ENCODE results near the gene CABYR. TPM values are rescaled to one million over a fixed set of nuclear protein-coding genes. Genes with fewer than 3 reads are reported as not detected.

The CABYR gene
- polyA plus RNA-seq, 2 donors, result 0.67 to 0.92 TPM

GRCh38 chr18:24187049-24187448, 48.2 kb downstream of the CABYR start:
- Histone ChIP-seq H3K9me3 (ENCODE audit: control insufficient read depth in 2 of 2, insufficient read depth in 1 of 2, low read depth in 1 of 2, low read length in 1 of 2) (no peaks in the 10 kb centered on the region), H3K27ac (ENCODE audit: low read depth in 2 of 2, low read length in 1 of 2) (no peak overlapping the region), H3K4me1 (ENCODE audit: control insufficient read depth in 2 of 2, insufficient read depth in 2 of 2, low read length in 1 of 2) (no peaks in the 10 kb centered on the region), H3K27me3 (ENCODE audit: control insufficient read depth in 1 of 2, insufficient read depth in 2 of 2, low read length in 2 of 2) (no peaks in the 10 kb centered on the region), H3K36me3 (ENCODE audit: control insufficient read depth in 2 of 2, insufficient read depth in 2 of 2, low read length in 1 of 2) (no peaks in the 10 kb centered on the region), H3K4me3 (ENCODE audit: low read depth in 1 of 2, low read length in 2 of 2) (no peak overlapping the region)
- 84 to 87% methylated on average over 5 of the region's 5 CpGs for WGBS, 2 donors

GRCh38 chr18:24187689-24188088, 48.8 kb downstream of the CABYR start:
- Histone ChIP-seq H3K36me3 (ENCODE audit: control insufficient read depth in 2 of 2, insufficient read depth in 2 of 2, low read length in 1 of 2) (no peaks in the 10 kb centered on the region), H3K9me3 (ENCODE audit: control insufficient read depth in 2 of 2, insufficient read depth in 1 of 2, low read depth in 1 of 2, low read length in 1 of 2) (no peaks in the 10 kb centered on the region), H3K27me3 (ENCODE audit: control insufficient read depth in 1 of 2, insufficient read depth in 2 of 2, low read length in 2 of 2) (no peaks in the 10 kb centered on the region), H3K27ac (ENCODE audit: low read depth in 2 of 2, low read length in 1 of 2) (no peak overlapping the region), H3K4me3 (ENCODE audit: low read depth in 1 of 2, low read length in 2 of 2) (no peak overlapping the region), H3K4me1 (ENCODE audit: control insufficient read depth in 2 of 2, insufficient read depth in 2 of 2, low read length in 1 of 2) (no peaks in the 10 kb centered on the region)
- 76 to 84% methylated on average over 1 of the region's 1 CpG for WGBS, 2 donors

GRCh38 chr18:24188120-24188519, 49.3 kb downstream of the CABYR start:
- H3K4me1 ChIP-seq (ENCODE audit: control insufficient read depth in 2 of 2, insufficient read depth in 2 of 2, low read length in 1 of 2), result no peaks in the 10 kb centered on the region
- no peaks in the 10 kb centered on the region for H3K27me3 ChIP-seq (ENCODE audit: control insufficient read depth in 1 of 2, insufficient read depth in 2 of 2, low read length in 2 of 2)
- H3K4me3 ChIP-seq (ENCODE audit: low read depth in 1 of 2, low read length in 2 of 2), result no peak overlapping the region
- no peaks in the 10 kb centered on the region for H3K9me3 ChIP-seq (ENCODE audit: control insufficient read depth in 2 of 2, insufficient read depth in 1 of 2, low read depth in 1 of 2, low read length in 1 of 2)
- no peaks in the 10 kb centered on the region for H3K36me3 ChIP-seq (ENCODE audit: control insufficient read depth in 2 of 2, insufficient read depth in 2 of 2, low read length in 1 of 2)
- WGBS, 2 donors, result 74 to 79% methylated on average over 5 of the region's 5 CpGs
- H3K27ac ChIP-seq (ENCODE audit: low read depth in 2 of 2, low read length in 1 of 2), result no peak overlapping the region

- H3K4me1 ChIP-seq (ENCODE audit: control insufficient read depth in 2 of 2, insufficient read depth in 2 of 2, low read length in 1 of 2), result no peaks in the 10 kb centered on the region
- H3K4me3 ChIP-seq (ENCODE audit: low read depth in 1 of 2, low read length in 2 of 2), result no peak overlapping the region
- H3K9me3 ChIP-seq (ENCODE audit: control insufficient read depth in 2 of 2, insufficient read depth in 1 of 2, low read depth in 1 of 2, low read length in 1 of 2), result no peaks in the 10 kb centered on the region
- 66 to 84% methylated on average over 6 of the region's 6 CpGs for WGBS, 2 donors
- no peaks in the 10 kb centered on the region for H3K36me3 ChIP-seq (ENCODE audit: control insufficient read depth in 2 of 2, insufficient read depth in 2 of 2, low read length in 1 of 2)
- H3K27ac ChIP-seq (ENCODE audit: low read depth in 2 of 2, low read length in 1 of 2), result no peak overlapping the region
- no peaks in the 10 kb centered on the region for H3K27me3 ChIP-seq (ENCODE audit: control insufficient read depth in 1 of 2, insufficient read depth in 2 of 2, low read length in 2 of 2)
Observed at GRCh38 chr18:24189007-24189528, 50.2 kb downstream of the CABYR start.

GRCh38 chr18:24189664-24190346, 50.9 kb downstream of the CABYR start:
- Histone ChIP-seq H3K36me3 (ENCODE audit: control insufficient read depth in 2 of 2, insufficient read depth in 2 of 2, low read length in 1 of 2) (no peaks in the 10 kb centered on the region), H3K27ac (ENCODE audit: low read depth in 2 of 2, low read length in 1 of 2) (no peak overlapping the region), H3K4me3 (ENCODE audit: low read depth in 1 of 2, low read length in 2 of 2) (no peak overlapping the region), H3K4me1 (ENCODE audit: control insufficient read depth in 2 of 2, insufficient read depth in 2 of 2, low read length in 1 of 2) (no peaks in the 10 kb centered on the region), H3K9me3 (ENCODE audit: control insufficient read depth in 2 of 2, insufficient read depth in 1 of 2, low read depth in 1 of 2, low read length in 1 of 2) (no peaks in the 10 kb centered on the region), H3K27me3 (ENCODE audit: control insufficient read depth in 1 of 2, insufficient read depth in 2 of 2, low read length in 2 of 2) (no peaks in the 10 kb centered on the region)
- 91 to 93% methylated on average over 15 of the region's 15 CpGs for WGBS, 2 donors

- H3K4me1 ChIP-seq (ENCODE audit: control insufficient read depth in 2 of 2, insufficient read depth in 2 of 2, low read length in 1 of 2), result no peaks in the 10 kb centered on the region
- no peak overlapping the region for H3K4me3 ChIP-seq (ENCODE audit: low read depth in 1 of 2, low read length in 2 of 2)
- H3K27ac ChIP-seq (ENCODE audit: low read depth in 2 of 2, low read length in 1 of 2), result no peak overlapping the region
- no peaks in the 10 kb centered on the region for H3K9me3 ChIP-seq (ENCODE audit: control insufficient read depth in 2 of 2, insufficient read depth in 1 of 2, low read depth in 1 of 2, low read length in 1 of 2)
- no peaks in the 10 kb centered on the region for H3K27me3 ChIP-seq (ENCODE audit: control insufficient read depth in 1 of 2, insufficient read depth in 2 of 2, low read length in 2 of 2)
- 73 to 81% methylated on average over 2 of the region's 2 CpGs for WGBS, 2 donors
- no peaks in the 10 kb centered on the region for H3K36me3 ChIP-seq (ENCODE audit: control insufficient read depth in 2 of 2, insufficient read depth in 2 of 2, low read length in 1 of 2)
Observed at GRCh38 chr18:24190590-24190989, 51.7 kb downstream of the CABYR start.

GRCh38 chr18:24195296-24196053, 56.6 kb downstream of the CABYR start:
- H3K27ac ChIP-seq (ENCODE audit: low read depth in 2 of 2, low read length in 1 of 2), result no peak overlapping the region
- no peaks in the 10 kb centered on the region for H3K9me3 ChIP-seq (ENCODE audit: control insufficient read depth in 2 of 2, insufficient read depth in 1 of 2, low read depth in 1 of 2, low read length in 1 of 2)
- H3K36me3 ChIP-seq (ENCODE audit: control insufficient read depth in 2 of 2, insufficient read depth in 2 of 2, low read length in 1 of 2), result no peaks in the 10 kb centered on the region
- H3K27me3 ChIP-seq (ENCODE audit: control insufficient read depth in 1 of 2, insufficient read depth in 2 of 2, low read length in 2 of 2), result no peaks in the 10 kb centered on the region
- no peaks in the 10 kb centered on the region for H3K4me1 ChIP-seq (ENCODE audit: control insufficient read depth in 2 of 2, insufficient read depth in 2 of 2, low read length in 1 of 2)
- H3K4me3 ChIP-seq (ENCODE audit: low read depth in 1 of 2, low read length in 2 of 2), result no peak overlapping the region
- WGBS, 2 donors, result 89 to 91% methylated on average over 9 of the region's 9 CpGs

GRCh38 chr18:24196764-24197163, 57.9 kb downstream of the CABYR start:
- no peaks in the 10 kb centered on the region for H3K9me3 ChIP-seq (ENCODE audit: control insufficient read depth in 2 of 2, insufficient read depth in 1 of 2, low read depth in 1 of 2, low read length in 1 of 2)
- no peaks in the 10 kb centered on the region for H3K4me1 ChIP-seq (ENCODE audit: control insufficient read depth in 2 of 2, insufficient read depth in 2 of 2, low read length in 1 of 2)
- no peak overlapping the region for H3K4me3 ChIP-seq (ENCODE audit: low read depth in 1 of 2, low read length in 2 of 2)
- H3K27me3 ChIP-seq (ENCODE audit: control insufficient read depth in 1 of 2, insufficient read depth in 2 of 2, low read length in 2 of 2), result no peaks in the 10 kb centered on the region
- no peak overlapping the region for H3K27ac ChIP-seq (ENCODE audit: low read depth in 2 of 2, low read length in 1 of 2)
- 94 to 99% methylated on average over 4 of the region's 4 CpGs for WGBS, 2 donors
- H3K36me3 ChIP-seq (ENCODE audit: control insufficient read depth in 2 of 2, insufficient read depth in 2 of 2, low read length in 1 of 2), result no peaks in the 10 kb centered on the region

- H3K27ac ChIP-seq (ENCODE audit: low read depth in 2 of 2, low read length in 1 of 2), result no peak overlapping the region
- H3K4me1 ChIP-seq (ENCODE audit: control insufficient read depth in 2 of 2, insufficient read depth in 2 of 2, low read length in 1 of 2), result no peaks in the 10 kb centered on the region
- 97% methylated on average over 1 of the region's 1 CpG for WGBS, 2 donors
Observed at GRCh38 chr18:24197412-24197811, 58.5 kb downstream of the CABYR start.

More at GRCh38 chr18:24197412-24197811, 58.5 kb downstream of the CABYR start:
- H3K27me3 ChIP-seq (ENCODE audit: control insufficient read depth in 1 of 2, insufficient read depth in 2 of 2, low read length in 2 of 2), result no peaks in the 10 kb centered on the region
- H3K9me3 ChIP-seq (ENCODE audit: control insufficient read depth in 2 of 2, insufficient read depth in 1 of 2, low read depth in 1 of 2, low read length in 1 of 2), result no peaks in the 10 kb centered on the region
- H3K36me3 ChIP-seq (ENCODE audit: control insufficient read depth in 2 of 2, insufficient read depth in 2 of 2, low read length in 1 of 2), result no peaks in the 10 kb centered on the region
- no peak overlapping the region for H3K4me3 ChIP-seq (ENCODE audit: low read depth in 1 of 2, low read length in 2 of 2)
